Measurements from ENCODE around the gene DGKQ.

Gene DGKQ

DNA sequence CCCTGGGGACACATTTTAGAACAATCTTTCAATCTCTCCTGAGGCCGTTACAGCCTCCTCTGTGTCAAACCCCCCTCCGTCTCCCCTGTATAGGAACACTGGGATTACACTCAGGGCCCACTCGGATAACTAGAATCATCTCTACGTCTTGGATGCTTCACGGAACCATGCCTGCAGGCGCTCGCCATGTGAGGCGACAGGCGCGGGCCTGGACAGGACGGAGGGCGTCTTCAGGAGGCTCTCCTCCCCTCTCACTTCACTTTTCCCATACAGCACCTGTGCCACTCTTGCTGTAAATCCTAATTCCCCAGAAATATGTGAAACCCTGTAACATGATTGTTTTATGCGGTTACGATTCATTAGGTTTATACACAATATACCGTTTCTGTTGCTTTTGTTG lies 9.4 kb upstream of the DGKQ start:
- ATAC-seq: no peak
- TF ChIP-seq ESRRG (CRISPR knock-in tag; IDR thresholded peaks at IDR 0.05) (no peak), ZC3H10 (CRISPR knock-in tag; IDR thresholded peaks at IDR 0.05) (no peak), ZFP30 (CRISPR knock-in tag; IDR thresholded peaks at IDR 0.05) (no peak), ARNTL (CRISPR knock-in tag; IDR thresholded peaks at IDR 0.05; ENCODE audit: borderline replicate concordance, low read depth) (no peak), TCF4 (CRISPR knock-in tag; IDR thresholded peaks at IDR 0.05; ENCODE audit: borderline replicate concordance) (no peak), OSR1 (CRISPR knock-in tag; IDR thresholded peaks at IDR 0.05) (no peak), ZNF565 (CRISPR knock-in tag; conservative IDR thresholded peaks at IDR 0.05; ENCODE audit: low read depth) (no peak), GLIS3 (CRISPR knock-in tag; IDR thresholded peaks at IDR 0.05) (no peak), ZNF70 (CRISPR knock-in tag; IDR thresholded peaks at IDR 0.05) (no peak), RARB (CRISPR knock-in tag; IDR thresholded peaks at IDR 0.05) (no peak)
- TF ChIP-seq, protein P1, sequence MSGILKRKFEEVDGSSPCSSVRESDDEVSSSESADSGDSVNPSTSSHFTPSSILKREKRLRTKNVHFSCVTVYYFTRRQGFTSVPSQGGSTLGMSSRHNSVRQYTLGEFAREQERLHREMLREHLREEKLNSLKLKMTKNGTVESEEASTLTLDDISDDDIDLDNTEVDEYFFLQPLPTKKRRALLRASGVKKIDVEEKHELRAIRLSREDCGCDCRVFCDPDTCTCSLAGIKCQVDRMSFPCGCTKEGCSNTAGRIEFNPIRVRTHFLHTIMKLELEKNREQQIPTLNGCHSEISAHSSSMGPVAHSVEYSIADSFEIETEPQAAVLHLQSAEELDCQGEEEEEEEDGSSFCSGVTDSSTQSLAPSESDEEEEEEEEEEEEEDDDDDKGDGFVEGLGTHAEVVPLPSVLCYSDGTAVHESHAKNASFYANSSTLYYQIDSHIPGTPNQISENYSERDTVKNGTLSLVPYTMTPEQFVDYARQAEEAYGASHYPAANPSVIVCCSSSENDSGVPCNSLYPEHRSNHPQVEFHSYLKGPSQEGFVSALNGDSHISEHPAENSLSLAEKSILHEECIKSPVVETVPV (CRISPR knock-in tag; IDR thresholded peaks at IDR 0.05): no peak
- TF ChIP-seq, protein P2, sequence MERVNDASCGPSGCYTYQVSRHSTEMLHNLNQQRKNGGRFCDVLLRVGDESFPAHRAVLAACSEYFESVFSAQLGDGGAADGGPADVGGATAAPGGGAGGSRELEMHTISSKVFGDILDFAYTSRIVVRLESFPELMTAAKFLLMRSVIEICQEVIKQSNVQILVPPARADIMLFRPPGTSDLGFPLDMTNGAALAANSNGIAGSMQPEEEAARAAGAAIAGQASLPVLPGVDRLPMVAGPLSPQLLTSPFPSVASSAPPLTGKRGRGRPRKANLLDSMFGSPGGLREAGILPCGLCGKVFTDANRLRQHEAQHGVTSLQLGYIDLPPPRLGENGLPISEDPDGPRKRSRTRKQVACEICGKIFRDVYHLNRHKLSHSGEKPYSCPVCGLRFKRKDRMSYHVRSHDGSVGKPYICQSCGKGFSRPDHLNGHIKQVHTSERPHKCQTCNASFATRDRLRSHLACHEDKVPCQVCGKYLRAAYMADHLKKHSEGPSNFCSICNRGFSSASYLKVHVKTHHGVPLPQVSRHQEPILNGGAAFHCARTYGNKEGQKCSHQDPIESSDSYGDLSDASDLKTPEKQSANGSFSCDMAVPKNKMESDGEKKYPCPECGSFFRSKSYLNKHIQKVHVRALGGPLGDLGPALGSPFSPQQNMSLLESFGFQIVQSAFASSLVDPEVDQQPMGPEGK (CRISPR knock-in tag; IDR thresholded peaks at IDR 0.05; ENCODE audit: borderline replicate concordance): no peak
- TF ChIP-seq, protein P3, sequence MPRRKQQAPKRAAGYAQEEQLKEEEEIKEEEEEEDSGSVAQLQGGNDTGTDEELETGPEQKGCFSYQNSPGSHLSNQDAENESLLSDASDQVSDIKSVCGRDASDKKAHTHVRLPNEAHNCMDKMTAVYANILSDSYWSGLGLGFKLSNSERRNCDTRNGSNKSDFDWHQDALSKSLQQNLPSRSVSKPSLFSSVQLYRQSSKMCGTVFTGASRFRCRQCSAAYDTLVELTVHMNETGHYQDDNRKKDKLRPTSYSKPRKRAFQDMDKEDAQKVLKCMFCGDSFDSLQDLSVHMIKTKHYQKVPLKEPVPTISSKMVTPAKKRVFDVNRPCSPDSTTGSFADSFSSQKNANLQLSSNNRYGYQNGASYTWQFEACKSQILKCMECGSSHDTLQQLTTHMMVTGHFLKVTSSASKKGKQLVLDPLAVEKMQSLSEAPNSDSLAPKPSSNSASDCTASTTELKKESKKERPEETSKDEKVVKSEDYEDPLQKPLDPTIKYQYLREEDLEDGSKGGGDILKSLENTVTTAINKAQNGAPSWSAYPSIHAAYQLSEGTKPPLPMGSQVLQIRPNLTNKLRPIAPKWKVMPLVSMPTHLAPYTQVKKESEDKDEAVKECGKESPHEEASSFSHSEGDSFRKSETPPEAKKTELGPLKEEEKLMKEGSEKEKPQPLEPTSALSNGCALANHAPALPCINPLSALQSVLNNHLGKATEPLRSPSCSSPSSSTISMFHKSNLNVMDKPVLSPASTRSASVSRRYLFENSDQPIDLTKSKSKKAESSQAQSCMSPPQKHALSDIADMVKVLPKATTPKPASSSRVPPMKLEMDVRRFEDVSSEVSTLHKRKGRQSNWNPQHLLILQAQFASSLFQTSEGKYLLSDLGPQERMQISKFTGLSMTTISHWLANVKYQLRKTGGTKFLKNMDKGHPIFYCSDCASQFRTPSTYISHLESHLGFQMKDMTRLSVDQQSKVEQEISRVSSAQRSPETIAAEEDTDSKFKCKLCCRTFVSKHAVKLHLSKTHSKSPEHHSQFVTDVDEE (CRISPR knock-in tag; IDR thresholded peaks at IDR 0.05): no peak
- TF ChIP-seq, protein P4, sequence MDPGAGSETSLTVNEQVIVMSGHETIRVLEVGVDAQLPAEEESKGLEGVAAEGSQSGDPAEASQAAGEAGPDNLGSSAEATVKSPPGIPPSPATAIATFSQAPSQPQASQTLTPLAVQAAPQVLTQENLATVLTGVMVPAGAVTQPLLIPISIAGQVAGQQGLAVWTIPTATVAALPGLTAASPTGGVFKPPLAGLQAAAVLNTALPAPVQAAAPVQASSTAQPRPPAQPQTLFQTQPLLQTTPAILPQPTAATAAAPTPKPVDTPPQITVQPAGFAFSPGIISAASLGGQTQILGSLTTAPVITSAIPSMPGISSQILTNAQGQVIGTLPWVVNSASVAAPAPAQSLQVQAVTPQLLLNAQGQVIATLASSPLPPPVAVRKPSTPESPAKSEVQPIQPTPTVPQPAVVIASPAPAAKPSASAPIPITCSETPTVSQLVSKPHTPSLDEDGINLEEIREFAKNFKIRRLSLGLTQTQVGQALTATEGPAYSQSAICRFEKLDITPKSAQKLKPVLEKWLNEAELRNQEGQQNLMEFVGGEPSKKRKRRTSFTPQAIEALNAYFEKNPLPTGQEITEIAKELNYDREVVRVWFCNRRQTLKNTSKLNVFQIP (CRISPR knock-in tag; IDR thresholded peaks at IDR 0.05; ENCODE audit: borderline replicate concordance, low read depth): no peak
- TF ChIP-seq, protein P5, sequence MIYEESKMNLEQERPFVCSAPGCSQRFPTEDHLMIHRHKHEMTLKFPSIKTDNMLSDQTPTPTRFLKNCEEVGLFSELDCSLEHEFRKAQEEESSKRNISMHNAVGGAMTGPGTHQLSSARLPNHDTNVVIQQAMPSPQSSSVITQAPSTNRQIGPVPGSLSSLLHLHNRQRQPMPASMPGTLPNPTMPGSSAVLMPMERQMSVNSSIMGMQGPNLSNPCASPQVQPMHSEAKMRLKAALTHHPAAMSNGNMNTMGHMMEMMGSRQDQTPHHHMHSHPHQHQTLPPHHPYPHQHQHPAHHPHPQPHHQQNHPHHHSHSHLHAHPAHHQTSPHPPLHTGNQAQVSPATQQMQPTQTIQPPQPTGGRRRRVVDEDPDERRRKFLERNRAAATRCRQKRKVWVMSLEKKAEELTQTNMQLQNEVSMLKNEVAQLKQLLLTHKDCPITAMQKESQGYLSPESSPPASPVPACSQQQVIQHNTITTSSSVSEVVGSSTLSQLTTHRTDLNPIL (CRISPR knock-in tag; IDR thresholded peaks at IDR 0.05; ENCODE audit: low read depth): no peak

DNA sequence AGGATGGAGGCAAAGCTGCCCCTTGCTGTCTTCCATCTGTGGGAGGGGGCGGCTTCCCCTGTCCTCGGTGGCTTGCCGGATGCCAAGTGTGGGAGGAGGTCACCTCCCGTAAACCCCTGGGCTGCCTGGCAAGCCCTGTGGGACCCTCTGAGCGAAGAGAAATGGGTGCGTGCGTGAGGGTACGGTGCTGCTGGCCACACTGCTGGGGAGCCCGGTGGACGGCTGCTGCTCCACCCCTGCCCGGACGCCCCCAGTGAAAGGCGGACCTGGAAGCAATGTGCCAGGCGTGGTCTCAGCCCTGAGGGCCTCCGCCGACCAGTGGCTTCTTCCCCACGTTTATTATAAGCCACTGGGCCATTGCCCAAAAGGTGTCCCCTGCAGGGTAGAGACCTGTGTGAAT lies 8.9 kb upstream of the DGKQ start:
- ATAC-seq: no peak
- TF ChIP-seq, protein P3 (CRISPR knock-in tag; IDR thresholded peaks at IDR 0.05): no peak
- no peak for TF ChIP-seq TCF4 (CRISPR knock-in tag; IDR thresholded peaks at IDR 0.05; ENCODE audit: borderline replicate concordance)
- no peak for TF ChIP-seq CSDC2 (CRISPR knock-in tag; IDR thresholded peaks at IDR 0.05)
- no peak for TF ChIP-seq GLIS3 (CRISPR knock-in tag; IDR thresholded peaks at IDR 0.05)
- no peak for TF ChIP-seq ESRRG (CRISPR knock-in tag; IDR thresholded peaks at IDR 0.05)
- no peak for TF ChIP-seq BACH2 (CRISPR knock-in tag; IDR thresholded peaks at IDR 0.05; ENCODE audit: borderline replicate concordance)
- no peak for TF ChIP-seq ISL1 (CRISPR knock-in tag; IDR thresholded peaks at IDR 0.05)
- TF ChIP-seq ZFP30 (CRISPR knock-in tag; IDR thresholded peaks at IDR 0.05): no peak
- TF ChIP-seq SNAI2 (CRISPR knock-in tag; IDR thresholded peaks at IDR 0.05): no peak
- TF ChIP-seq, protein P4 (CRISPR knock-in tag; IDR thresholded peaks at IDR 0.05; ENCODE audit: borderline replicate concordance, low read depth): no peak
- no peak for TF ChIP-seq ZC3H10 (CRISPR knock-in tag; IDR thresholded peaks at IDR 0.05)
- no peak for TF ChIP-seq RARB (CRISPR knock-in tag; IDR thresholded peaks at IDR 0.05)
- TF ChIP-seq ZFP3 (CRISPR knock-in tag; IDR thresholded peaks at IDR 0.05): no peak
- TF ChIP-seq, protein P2 (CRISPR knock-in tag; IDR thresholded peaks at IDR 0.05; ENCODE audit: borderline replicate concordance): no peak
- TF ChIP-seq ZNF70 (CRISPR knock-in tag; IDR thresholded peaks at IDR 0.05): no peak
- TF ChIP-seq TOX (CRISPR knock-in tag; IDR thresholded peaks at IDR 0.05; ENCODE audit: borderline replicate concordance): no peak
- TF ChIP-seq, protein P1 (CRISPR knock-in tag; IDR thresholded peaks at IDR 0.05): no peak
